ENCODE data around the gene KATNAL1.
"Not testable (repeated sequence)": the region's sequence is repeated elsewhere in the genome, so short reads cannot be mapped to it uniquely, and the experiment has no call there.

KATNAL1 gene

DNA sequence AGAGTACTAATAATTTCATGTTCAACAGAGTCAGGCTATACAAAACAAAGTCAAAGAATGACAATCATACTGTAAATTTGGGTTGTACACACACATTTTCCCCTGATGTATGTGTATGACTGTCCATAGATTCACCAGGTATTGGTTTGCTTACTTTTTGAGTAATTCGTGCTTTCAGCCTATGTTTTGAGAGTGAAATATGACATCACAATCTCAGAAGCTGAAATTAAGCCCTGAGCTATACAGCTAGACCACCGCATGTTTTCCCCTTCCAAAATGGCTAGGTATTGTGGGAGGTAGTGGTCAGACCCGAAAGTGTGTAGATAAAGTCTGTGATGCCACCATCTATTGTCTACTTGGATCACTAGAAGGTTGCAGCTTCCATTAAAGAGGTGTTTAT lies 102.8 kb downstream of the KATNAL1 start:
- no peaks in the 10 kb centered on the region for H3K4me1 ChIP-seq
- H3K36me3 ChIP-seq (replicated peaks) = peaks cover 4% of the 10 kb centered on the region
- H3K27me3 ChIP-seq (ENCODE audit: low read depth) = no peaks in the 10 kb centered on the region
- no peak overlapping the region for H3K4me3 ChIP-seq
- DNase-seq (ENCODE audit: low spot score in 2 of 2) = no peak
- H3K9me3 ChIP-seq = no peaks in the 10 kb centered on the region
- in situ Hi-C loops (cut with MboI; ENCODE audit: low sequenced_read_pairs) = no loop called here

DNA sequence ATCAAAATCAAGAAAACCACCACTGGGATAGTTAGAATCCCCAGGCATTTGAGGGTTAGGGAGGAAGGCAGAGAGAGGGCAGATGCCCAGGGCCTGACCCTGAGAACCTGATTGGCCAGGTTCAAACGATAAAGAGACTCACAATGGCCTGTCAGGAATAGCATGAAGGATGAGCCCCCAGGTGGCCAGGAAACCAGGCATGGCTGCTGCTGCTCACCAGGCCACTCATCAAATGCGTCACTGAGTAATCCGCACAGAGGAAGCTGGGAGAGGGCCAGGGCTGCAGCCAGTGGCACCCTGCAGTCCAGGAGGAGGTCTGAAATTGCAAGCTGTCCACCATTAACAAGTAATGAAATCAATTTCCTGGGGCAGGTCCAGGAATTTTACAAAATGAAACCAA lies 111.3 kb downstream of the KATNAL1 start:
- no peaks in the 10 kb centered on the region; the same call in 1 of the 2 replicates for H3K4me1 ChIP-seq
- no peaks in the 10 kb centered on the region for H3K36me3 ChIP-seq (replicated peaks)
- no peaks in the 10 kb centered on the region for H3K9me3 ChIP-seq
- no peaks in the 10 kb centered on the region for H3K27me3 ChIP-seq (ENCODE audit: low read depth)
- in situ Hi-C loops (cut with MboI; ENCODE audit: low sequenced_read_pairs) = no loop called here
- DNase-seq (ENCODE audit: low spot score in 2 of 2) = no peak
- no peak overlapping the region for H3K4me3 ChIP-seq

DNA sequence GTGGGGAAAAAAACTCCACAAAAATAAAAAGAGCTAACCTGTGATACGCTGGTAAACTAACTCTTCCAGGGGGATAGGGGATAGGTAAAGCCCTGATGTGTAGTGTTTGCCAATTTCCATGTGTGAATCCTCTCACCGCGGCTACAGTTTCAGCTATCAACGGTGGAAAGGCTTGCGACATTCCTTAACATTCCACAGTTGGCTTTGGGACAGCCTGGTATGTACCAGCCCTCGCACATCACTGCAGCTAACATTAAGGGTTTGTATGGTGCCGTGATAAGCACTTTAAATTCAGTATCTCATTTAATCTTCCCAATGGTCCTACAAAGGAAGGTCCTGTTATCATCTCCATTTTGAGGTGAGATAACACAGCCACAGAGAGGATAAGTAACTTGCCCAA lies 112.4 kb downstream of the KATNAL1 start:
- H3K4me3 ChIP-seq = no peak overlapping the region
- in situ Hi-C loops (cut with MboI; ENCODE audit: low sequenced_read_pairs) = no loop called here
- H3K36me3 ChIP-seq (replicated peaks) = no peaks in the 10 kb centered on the region
- H3K27me3 ChIP-seq (ENCODE audit: low read depth) = no peaks in the 10 kb centered on the region
- no peaks in the 10 kb centered on the region for H3K9me3 ChIP-seq
- H3K4me1 ChIP-seq = no peaks in the 10 kb centered on the region; the same call in 1 of the 2 replicates
- no peak for DNase-seq (ENCODE audit: low spot score in 2 of 2)

DNA sequence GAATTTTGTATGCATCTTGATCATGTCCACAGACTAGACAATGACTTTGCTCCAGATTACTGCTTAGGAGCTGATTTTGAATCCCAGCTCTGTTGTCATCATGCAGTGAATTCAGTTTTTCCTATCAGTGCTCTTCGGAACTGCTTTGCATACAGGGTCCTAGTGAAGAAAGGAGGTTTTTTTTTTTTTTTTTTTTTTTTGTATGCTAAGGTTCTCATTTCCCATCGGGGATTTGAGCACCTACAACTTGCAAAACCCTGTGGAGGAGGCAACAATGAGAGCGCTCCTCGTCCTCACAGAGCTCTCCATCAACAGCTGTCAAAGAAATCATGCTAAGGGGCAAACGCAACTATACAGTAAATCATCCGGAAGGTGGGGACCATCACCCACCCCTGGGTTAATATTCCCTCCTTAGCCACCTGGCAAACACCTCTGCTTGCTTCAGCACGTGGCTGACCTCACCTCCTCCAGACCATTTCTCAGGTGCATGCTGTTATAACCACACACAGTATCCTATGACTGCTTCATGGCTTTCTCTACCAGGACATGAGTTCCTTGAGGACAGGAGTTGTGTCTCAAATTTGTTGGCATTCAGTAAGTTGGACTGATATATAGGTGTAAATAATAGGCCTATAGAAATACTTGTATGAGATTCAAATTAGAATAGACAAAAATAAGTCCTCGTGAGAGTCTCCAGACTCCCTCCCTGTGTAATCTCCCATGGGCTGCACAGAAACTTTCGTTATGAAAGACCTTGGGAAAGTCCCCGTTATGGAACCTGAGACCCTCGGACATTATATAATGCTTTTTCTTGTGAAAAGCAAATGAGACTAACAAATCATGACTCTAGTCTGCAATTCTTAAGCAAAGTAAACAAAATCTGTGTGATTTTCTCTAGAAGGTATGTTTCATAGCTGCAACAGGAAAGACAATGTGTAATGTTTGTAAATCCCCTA lies 113.8 kb downstream of the KATNAL1 start:
- Histone ChIP-seq H3K36me3 (replicated peaks) (no peaks in the 10 kb centered on the region), H3K4me1 (no peaks in the 10 kb centered on the region; the same call in 1 of the 2 replicates), H3K4me3 (no peak overlapping the region), H3K9me3 (no peaks in the 10 kb centered on the region), H3K27me3 (ENCODE audit: low read depth) (no peaks in the 10 kb centered on the region)
- no peak for DNase-seq (ENCODE audit: low spot score in 2 of 2)
- in situ Hi-C loops (cut with MboI; ENCODE audit: low sequenced_read_pairs) = no loop called here

DNA sequence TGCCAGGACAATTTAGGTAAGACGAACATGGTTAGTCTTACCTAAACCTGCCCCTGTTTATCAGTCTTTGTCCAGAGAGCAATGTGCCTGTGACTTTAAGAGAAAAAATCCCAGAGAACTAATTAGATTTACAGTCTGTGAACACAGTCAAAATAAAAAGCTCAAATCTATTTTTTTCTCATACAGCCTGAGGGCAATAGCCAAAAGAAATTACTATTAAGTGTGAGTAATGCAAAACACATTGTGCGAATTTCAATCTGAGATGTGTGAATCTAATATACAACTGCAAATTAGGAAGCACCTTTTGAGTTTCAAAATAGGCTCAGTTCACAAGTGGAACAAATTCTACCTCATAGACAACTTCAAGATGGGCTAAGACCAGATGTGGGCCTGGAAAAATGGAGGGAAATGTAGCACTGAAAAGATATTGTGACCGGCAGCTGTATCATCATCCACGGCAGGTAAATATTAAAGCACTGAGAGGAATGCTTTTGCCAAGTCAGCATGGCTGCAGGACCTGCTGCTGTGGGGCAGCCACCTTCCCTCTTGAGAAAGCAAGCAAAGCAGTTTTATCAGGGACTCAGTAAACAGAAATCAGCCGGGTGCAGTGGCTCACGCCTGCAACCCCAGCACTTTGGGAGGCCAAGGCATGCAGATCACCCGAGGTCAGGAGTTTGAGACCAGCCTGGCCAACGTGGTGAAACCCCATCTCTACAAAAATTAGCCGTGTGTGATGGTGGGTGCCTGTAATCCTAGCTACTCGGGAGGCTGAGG lies 114.8 kb downstream of the KATNAL1 start:
- Histone ChIP-seq H3K9me3 (no peaks in the 10 kb centered on the region), H3K4me3 (no peak overlapping the region)

DNA sequence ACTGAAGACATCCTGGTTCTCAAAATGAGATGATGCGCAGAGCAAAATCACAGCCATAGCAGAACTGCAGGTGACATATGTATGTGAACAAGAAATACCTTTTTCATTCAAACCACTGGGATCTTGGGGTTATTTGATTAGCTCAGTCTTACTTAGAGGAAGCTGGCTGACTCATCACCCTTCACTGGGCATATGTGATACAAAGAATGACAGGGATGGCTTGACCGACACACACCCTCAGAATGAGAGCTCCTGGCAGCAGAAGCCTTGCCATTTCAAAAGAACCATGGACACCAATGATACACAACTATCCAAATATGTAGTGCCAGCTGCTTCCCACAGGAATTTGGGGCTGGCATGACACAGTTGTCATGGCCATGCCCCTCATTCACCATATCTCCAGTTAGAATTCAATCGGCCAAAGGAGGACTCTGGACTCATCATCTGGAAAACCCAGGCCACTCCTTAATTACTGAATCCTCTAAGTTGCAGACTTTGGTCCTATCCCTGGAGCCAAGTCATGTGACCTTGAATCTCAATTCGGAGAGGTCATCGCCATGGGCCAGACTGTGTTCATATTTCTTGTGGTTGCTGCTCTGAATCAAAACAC lies 115.8 kb downstream of the KATNAL1 start:
- in situ Hi-C loops (cut with MboI; ENCODE audit: low sequenced_read_pairs) = no loop called here
- DNase-seq (ENCODE audit: low spot score in 2 of 2) = no peak
- Histone ChIP-seq H3K36me3 (replicated peaks) (no peaks in the 10 kb centered on the region), H3K9me3 (no peaks in the 10 kb centered on the region), H3K27me3 (ENCODE audit: low read depth) (no peaks in the 10 kb centered on the region), H3K4me1 (no peaks in the 10 kb centered on the region; the same call in none of the 2 replicates), H3K4me3 (no peak overlapping the region)

More for the DNA sequence above, 114.8 kb downstream of the KATNAL1 start:
- in situ Hi-C loops (cut with MboI; ENCODE audit: low sequenced_read_pairs) = no loop called here
- H3K27me3 ChIP-seq (ENCODE audit: low read depth) = no peaks in the 10 kb centered on the region
- H3K4me1 ChIP-seq = no peaks in the 10 kb centered on the region; the same call in 1 of the 2 replicates
- H3K36me3 ChIP-seq (replicated peaks) = no peaks in the 10 kb centered on the region
- no peak for DNase-seq (ENCODE audit: low spot score in 2 of 2)

DNA sequence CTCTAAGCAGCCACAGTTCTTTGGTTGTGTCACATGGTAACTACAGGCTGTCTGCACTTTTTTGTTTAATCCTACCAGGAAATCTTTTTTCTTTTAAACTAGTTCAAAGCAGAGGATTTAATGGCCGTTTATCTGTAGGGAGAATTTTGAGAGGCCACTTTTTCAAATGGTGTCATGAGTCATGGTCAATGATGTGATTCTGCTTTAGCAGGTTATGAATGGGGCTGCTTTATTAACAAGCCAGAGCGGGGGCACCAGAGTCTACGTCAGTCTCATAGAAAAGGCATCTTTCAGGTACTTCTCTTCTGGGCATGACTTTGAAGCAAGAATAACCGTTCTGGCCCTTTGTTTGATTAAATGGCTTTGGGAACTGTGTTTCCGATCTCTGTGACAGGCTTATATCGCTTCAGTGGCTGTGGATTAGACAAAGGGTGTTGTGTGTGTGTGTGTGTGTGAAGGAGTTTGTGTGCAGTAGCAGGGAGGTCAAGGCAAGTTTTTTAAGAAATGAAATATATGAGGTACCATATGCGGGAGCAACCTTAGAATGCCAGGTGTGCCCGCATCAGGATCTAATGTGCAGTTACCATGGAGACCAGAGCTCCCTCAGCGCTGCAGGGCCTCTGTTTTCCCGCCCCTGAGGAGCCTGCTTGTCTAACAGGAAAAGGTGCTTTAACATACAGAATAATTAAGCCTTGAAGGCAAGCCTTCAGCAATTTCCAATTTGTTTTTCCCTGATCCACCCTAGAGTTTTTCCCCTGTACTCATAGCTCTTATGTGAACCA lies 120.5 kb downstream of the KATNAL1 start:
- no peak for DNase-seq (ENCODE audit: low spot score in 2 of 2)
- H3K9me3 ChIP-seq = no peaks in the 10 kb centered on the region
- in situ Hi-C loops (cut with MboI; ENCODE audit: low sequenced_read_pairs) = no loop called here
- H3K4me3 ChIP-seq = no peak overlapping the region
- H3K27me3 ChIP-seq (ENCODE audit: low read depth) = no peaks in the 10 kb centered on the region
- H3K4me1 ChIP-seq = no peaks in the 10 kb centered on the region; the same call in 1 of the 2 replicates
- no peaks in the 10 kb centered on the region for H3K36me3 ChIP-seq (replicated peaks)

DNA sequence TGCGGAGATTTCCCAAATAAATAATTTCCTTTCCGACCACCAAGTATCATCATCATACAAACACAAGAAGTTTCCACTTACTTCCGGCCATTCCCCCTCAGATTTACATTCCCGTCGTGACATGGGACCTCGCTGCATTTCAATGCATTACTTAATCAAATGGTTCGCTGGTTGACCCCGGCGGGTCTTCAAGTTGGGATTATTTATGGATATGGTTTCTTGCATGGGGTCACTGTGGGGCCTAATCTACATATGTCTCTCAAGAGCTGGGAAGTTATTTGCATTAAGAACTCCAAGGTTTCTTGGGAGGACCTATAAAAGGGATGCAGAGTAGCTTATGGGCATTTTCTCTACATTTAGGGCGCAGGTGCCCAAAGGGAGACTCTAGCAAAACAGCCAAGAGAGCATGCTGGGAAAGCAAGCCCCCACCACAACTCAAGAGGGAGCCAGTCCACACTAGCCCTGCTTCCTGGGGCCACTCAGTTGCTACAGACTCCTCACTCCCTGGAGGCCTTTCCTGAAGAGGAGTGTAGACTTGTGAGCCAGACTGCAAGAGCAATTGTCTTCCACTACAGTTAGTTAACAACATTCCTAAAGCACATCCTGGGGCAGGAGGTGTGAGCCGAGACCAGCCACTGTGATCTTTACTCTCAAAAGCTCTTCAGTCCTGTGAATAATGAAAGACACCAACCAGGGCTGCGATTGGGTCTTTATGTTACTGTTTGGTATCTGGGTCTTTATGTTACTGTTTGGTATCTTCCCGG lies 125.3 kb downstream of the KATNAL1 start:
- no peaks in the 10 kb centered on the region; the same call in 1 of the 2 replicates for H3K4me1 ChIP-seq
- no peaks in the 10 kb centered on the region for H3K9me3 ChIP-seq
- no peak overlapping the region for H3K4me3 ChIP-seq
- no peak for DNase-seq (ENCODE audit: low spot score in 2 of 2)
- H3K36me3 ChIP-seq (replicated peaks) = no peaks in the 10 kb centered on the region
- no peaks in the 10 kb centered on the region for H3K27me3 ChIP-seq (ENCODE audit: low read depth)
- in situ Hi-C loops (cut with MboI; ENCODE audit: low sequenced_read_pairs) = no loop called here

DNA sequence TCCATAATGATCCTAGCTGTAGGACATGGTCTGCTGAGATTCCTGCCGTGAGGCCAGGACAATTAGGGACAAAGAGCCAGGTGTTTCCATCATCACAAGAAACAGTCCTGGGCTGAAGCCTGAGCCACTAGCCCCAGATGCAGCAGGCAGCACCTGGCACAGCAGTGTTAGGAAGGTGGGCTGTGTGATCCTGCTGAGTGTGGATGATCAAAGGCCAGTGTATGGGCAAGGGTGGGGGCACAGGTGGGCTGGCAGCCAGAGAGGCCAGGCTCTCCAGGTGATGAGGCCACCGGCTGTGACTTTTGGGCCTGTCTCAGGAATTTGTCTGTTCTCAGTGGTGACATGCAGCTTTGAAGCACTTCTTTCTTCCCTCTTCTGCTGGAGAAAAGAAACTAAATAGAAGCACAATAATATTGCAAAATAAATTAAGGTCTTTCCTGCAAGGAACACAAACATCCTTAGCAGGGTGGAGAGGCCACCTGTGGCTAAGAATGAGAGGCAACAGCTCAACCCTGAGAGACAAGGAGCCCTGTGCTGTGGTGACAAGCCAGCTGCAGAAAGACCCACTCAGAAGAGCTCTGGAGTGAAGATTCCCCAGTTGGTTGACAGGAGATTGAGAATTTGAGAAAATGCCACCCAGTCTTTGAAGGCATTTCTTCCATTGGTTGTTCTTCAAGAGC lies 127.6 kb downstream of the KATNAL1 start:
- Histone ChIP-seq H3K9me3 (no peaks in the 10 kb centered on the region), H3K36me3 (replicated peaks) (no peaks in the 10 kb centered on the region), H3K4me1 (no peaks in the 10 kb centered on the region; the same call in 1 of the 2 replicates), H3K4me3 (no peak overlapping the region), H3K27me3 (ENCODE audit: low read depth) (no peaks in the 10 kb centered on the region)
- in situ Hi-C loops (cut with MboI; ENCODE audit: low sequenced_read_pairs) = no loop called here
- DNase-seq (ENCODE audit: low spot score in 2 of 2) = no peak

DNA sequence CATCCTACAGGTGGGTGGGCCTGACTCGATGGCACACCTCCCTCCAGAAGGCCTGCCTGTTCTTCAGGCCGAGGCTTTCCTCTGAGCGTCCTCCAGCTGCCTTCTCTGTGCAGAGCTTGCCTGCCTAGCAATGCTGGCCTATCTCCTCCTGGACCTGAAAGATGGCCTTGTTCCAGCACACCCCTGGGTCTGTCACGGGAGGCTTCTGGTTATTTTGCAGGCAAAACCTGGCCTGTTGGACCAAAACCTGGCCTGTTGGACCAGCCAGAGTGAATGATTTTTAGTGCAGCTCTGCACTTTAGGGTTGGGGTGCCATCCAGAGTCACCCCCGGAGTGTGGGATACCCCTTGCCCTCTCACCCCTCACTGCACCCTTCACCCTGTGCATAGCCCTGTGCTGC lies 128.4 kb downstream of the KATNAL1 start:
- no peaks in the 10 kb centered on the region for H3K9me3 ChIP-seq
- in situ Hi-C loops (cut with MboI; ENCODE audit: low sequenced_read_pairs) = no loop called here
- no peak overlapping the region for H3K4me3 ChIP-seq
- no peak for DNase-seq (ENCODE audit: low spot score in 2 of 2)
- H3K36me3 ChIP-seq (replicated peaks) = no peaks in the 10 kb centered on the region
- no peaks in the 10 kb centered on the region for H3K27me3 ChIP-seq (ENCODE audit: low read depth)
- H3K4me1 ChIP-seq = no peaks in the 10 kb centered on the region; the same call in 1 of the 2 replicates

DNA sequence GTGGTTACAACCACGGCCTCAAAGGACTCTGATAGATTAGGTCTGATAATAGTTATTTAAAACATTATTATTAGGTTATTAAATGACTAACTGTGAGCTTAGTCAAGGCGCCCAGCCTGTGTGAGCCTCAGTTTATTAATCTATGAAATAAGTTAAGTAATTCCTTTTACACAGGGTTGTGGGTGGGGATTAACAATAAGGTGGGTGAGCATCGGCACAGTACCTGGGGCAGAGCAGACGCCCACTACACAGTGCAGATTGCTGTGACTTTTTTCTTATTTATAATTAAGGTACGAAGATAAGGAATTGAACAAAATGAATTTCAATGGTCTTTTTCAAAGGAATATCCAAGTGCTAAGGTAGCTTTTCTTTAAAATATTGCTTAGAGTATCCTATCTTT lies 132.2 kb downstream of the KATNAL1 start:
- no peaks in the 10 kb centered on the region for H3K36me3 ChIP-seq (replicated peaks)
- no peaks in the 10 kb centered on the region for H3K9me3 ChIP-seq
- in situ Hi-C loops (cut with MboI; ENCODE audit: low sequenced_read_pairs) = no loop called here

DNA sequence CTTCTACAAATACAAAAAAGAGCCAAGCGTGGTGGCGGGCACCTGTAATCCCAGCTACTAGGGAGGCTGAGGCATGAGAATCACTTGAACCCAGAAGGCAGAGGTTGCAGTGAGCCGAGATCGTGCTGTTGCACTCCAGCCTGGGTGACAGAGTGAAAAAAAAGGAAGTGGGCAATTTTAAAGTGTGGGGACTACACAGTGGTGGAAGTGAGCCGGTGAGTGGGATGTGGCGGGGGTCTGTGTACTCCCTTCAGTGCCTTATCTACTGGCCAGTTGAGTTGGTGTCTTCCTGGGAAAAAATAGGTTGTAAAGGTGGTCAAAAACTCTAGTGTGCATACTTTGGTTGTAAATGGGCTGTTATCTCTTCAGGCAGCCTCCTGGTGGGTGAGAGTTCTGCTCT lies 133.1 kb downstream of the KATNAL1 start:
- H3K9me3 ChIP-seq; H3K27me3 ChIP-seq (ENCODE audit: low read depth); H3K4me3 ChIP-seq; H3K4me1 ChIP-seq; H3K36me3 ChIP-seq (replicated peaks); DNase-seq (ENCODE audit: low spot score in 2 of 2); in situ Hi-C loops (cut with MboI; ENCODE audit: low sequenced_read_pairs): not testable (repeated sequence)

More for the DNA sequence above, 132.2 kb downstream of the KATNAL1 start:
- Histone ChIP-seq H3K4me3 (no peak overlapping the region), H3K27me3 (ENCODE audit: low read depth) (no peaks in the 10 kb centered on the region), H3K4me1 (no peaks in the 10 kb centered on the region)
- no peak for DNase-seq (ENCODE audit: low spot score in 2 of 2)

Data from HAP-1 (cell line).